H1 (cell line): ENCODE measurements around the gene BLNK. TPM values are rescaled to one million over a fixed set of nuclear protein-coding genes. Genes with fewer than 3 reads are reported as not detected.
"Not testable (repeated sequence)": the region's sequence is repeated elsewhere in the genome, so short reads cannot be mapped to it uniquely, and the experiment has no call there.

Source experiments
- CTCF ChIA-PET: fragments of 300-600 bp; sonication (Branson Sonifier 250); formaldehyde crosslinking; loops from one replicate; lab custom pipeline; 2021; ENCODE audit not compliant: partially characterized antibody; lab: Charles Lee
- POLR2A ChIA-PET: fragments of 300-600 bp; sonication (Branson Sonifier 250); formaldehyde crosslinking; loops from one replicate; lab custom pipeline; 2021; ENCODE audit warnings: inconsistent platforms; ENCODE audit not compliant: partially characterized antibody; lab: Charles Lee
- DNase-seq, 2 experiments: peaks; one replicate each; pipeline versions ENCODE4 v3.0.0 to v3.0.0-alpha.2; 2010 to 2022; ENCODE audit warnings: low spot score in 2 of 2, low read depth in 1 of 2, mixed read lengths in 1 of 2
- FAIRE-seq: peaks from 2 replicates; lab custom pipeline; 2011; peaks lifted over from hg19 to GRCh38; lab: Jason Lieb, UNC
- H2AFZ ChIP-seq: 2 replicates; pipeline ENCODE4 v1.8.1; 2012; ENCODE audit warnings: low read length, inconsistent platforms
- H2AK5ac ChIP-seq: 2 replicates; pipeline ENCODE4 v1.6.1; 2013; ENCODE audit warnings: low read depth, low read length
- H2BK120ac ChIP-seq: replicated peaks from 2 replicates; pipeline ENCODE3; 2013; ENCODE audit warnings: low read depth, low read length, inconsistent platforms
- H2BK12ac ChIP-seq: 2 replicates; pipeline ENCODE4 v1.6.1; 2013; ENCODE audit warnings: low read depth, low read length
- H2BK15ac ChIP-seq: 2 replicates; pipeline ENCODE4 v1.6.1; 2013; ENCODE audit warnings: low read length
- H2BK20ac ChIP-seq: 2 replicates; pipeline ENCODE4 v1.6.1; 2013; ENCODE audit warnings: low read length
- H2BK5ac ChIP-seq: 2 replicates; pipeline ENCODE4 v1.6.1; 2013; ENCODE audit warnings: low read depth, low read length
- H3K14ac ChIP-seq: 2 replicates; pipeline ENCODE4 v1.6.1; 2013; ENCODE audit warnings: inconsistent platforms; ENCODE audit not compliant: insufficient read length
- H3K18ac ChIP-seq: 2 replicates; pipeline ENCODE4 v1.6.1; 2013; ENCODE audit warnings: low read length; ENCODE audit errors: extremely low read depth
- H3K23ac ChIP-seq: 2 replicates; pipeline ENCODE4 v1.6.1; 2013; ENCODE audit warnings: inconsistent platforms; ENCODE audit not compliant: insufficient read length
- H3K23me2 ChIP-seq: 2 replicates; pipeline ENCODE4 v1.6.1; 2013; ENCODE audit warnings: low read depth, low read length
- H3K27ac ChIP-seq: 2 replicates; pipeline ENCODE4 v1.6.1; 2011; ENCODE audit warnings: low read depth, low read length, inconsistent platforms
- H3K27me3 ChIP-seq, 4 experiments: replicated peaks in 1 of 4; 1 replicate in 1 of 4; 2 replicates in 3 of 4; pipeline versions ENCODE4 v1.6.1 to v1.8.1; 2011 to 2013; ENCODE audit warnings: low read length in 3 of 4, mild to moderate bottlenecking in 3 of 4, inconsistent platforms in 2 of 4, mixed read lengths in 2 of 4, moderate library complexity in 1 of 4; ENCODE audit not compliant: control insufficient read depth in 3 of 4, insufficient read depth in 3 of 4; ENCODE audit errors: extremely low read depth in 1 of 4
- H3K36me3 ChIP-seq, 4 experiments: 2 replicates each; pipeline versions ENCODE4 v1.6.1 to v1.8.1; 2011 to 2013; ENCODE audit warnings: mild to moderate bottlenecking in 4 of 4, low read length in 3 of 4, moderate library complexity in 2 of 4, control low read depth in 1 of 4, inconsistent platforms in 1 of 4; ENCODE audit not compliant: insufficient read depth in 4 of 4, control insufficient read depth in 2 of 4
- H3K4ac ChIP-seq: replicated peaks from 2 replicates; pipeline ENCODE3; 2013; ENCODE audit warnings: low read length, low read depth, mixed read lengths, inconsistent platforms; ENCODE audit not compliant: insufficient read length
- H3K4me1 ChIP-seq, 4 experiments: replicated peaks in 1 of 4; 1 replicate in 1 of 4; 2 replicates in 3 of 4; pipeline versions ENCODE4 v1.6.1 to v1.8.1; 2011 to 2013; ENCODE audit warnings: low read length in 3 of 4, inconsistent platforms in 2 of 4, mixed read lengths in 1 of 4; ENCODE audit not compliant: insufficient read depth in 4 of 4, control insufficient read depth in 3 of 4
- H3K4me2 ChIP-seq, 2 experiments: 2 replicates each; pipeline versions ENCODE4 v1.6.1 to v1.8.1; 2011 to 2013; ENCODE audit warnings: low read depth in 2 of 2, low read length in 2 of 2, control low read depth in 1 of 2, inconsistent platforms in 1 of 2, mild to moderate bottlenecking in 1 of 2; ENCODE audit not compliant: insufficient read depth in 1 of 2
- H3K4me3 ChIP-seq, 4 experiments: fragments of 200-600, 300-600 bp in 1 of 4; sonication (generic), shearing (Covaris generic), sonication (Bioruptor Twin) in 1 of 4; 2 replicates each; pipeline versions ENCODE4 v1.5.1 to v1.8.1; 2011 to 2016; ENCODE audit warnings: low read length in 4 of 4, low read depth in 3 of 4, control low read depth in 2 of 4, inconsistent platforms in 2 of 4, mild to moderate bottlenecking in 2 of 4, mixed read lengths in 1 of 4, moderate library complexity in 1 of 4; ENCODE audit not compliant: insufficient read depth in 2 of 4; ENCODE audit errors: extremely low read depth in 1 of 4
- H3K56ac ChIP-seq: replicated peaks from 2 replicates; pipeline ENCODE3; 2013; ENCODE audit warnings: low read depth, mild to moderate bottlenecking, mixed read lengths, low read length, inconsistent platforms; ENCODE audit not compliant: insufficient read length
- H3K79me1 ChIP-seq: 2 replicates; pipeline ENCODE4 v1.6.1; 2013; ENCODE audit warnings: low read depth, low read length, control low read depth
- H3K79me2 ChIP-seq, 2 experiments: 2 replicates each; pipeline versions ENCODE4 v1.6.1 to v1.8.1; 2012 to 2013; ENCODE audit warnings: low read length in 2 of 2, mild to moderate bottlenecking in 2 of 2, inconsistent platforms in 1 of 2; ENCODE audit not compliant: insufficient read depth in 2 of 2, control insufficient read depth in 1 of 2
- H3K9ac ChIP-seq, 4 experiments: replicated peaks in 1 of 4; 1 replicate in 1 of 4; 2 replicates in 3 of 4; pipeline versions ENCODE4 v1.6.1 to v1.8.1; 2011 to 2013; ENCODE audit warnings: low read depth in 3 of 4, low read length in 3 of 4, control low read depth in 2 of 4, mild to moderate bottlenecking in 2 of 4, moderate library complexity in 2 of 4, inconsistent platforms in 1 of 4; ENCODE audit errors: extremely low read depth in 1 of 4
- H3K9me3 ChIP-seq, 2 experiments: 2 replicates each; pipeline versions ENCODE4 v1.6.1 to v1.8.1; 2012 to 2013; ENCODE audit warnings: mild to moderate bottlenecking in 2 of 2, moderate library complexity in 2 of 2, control low read depth in 1 of 2, inconsistent platforms in 1 of 2, low read depth in 1 of 2, low read length in 1 of 2, mixed read lengths in 1 of 2; ENCODE audit not compliant: insufficient read depth in 2 of 2
- H4K20me1 ChIP-seq, 2 experiments: replicated peaks in 1 of 2; 2 replicates each; pipeline versions ENCODE3 to v1.8.1; 2011 to 2013; ENCODE audit warnings: inconsistent platforms in 2 of 2, low read length in 2 of 2, mild to moderate bottlenecking in 1 of 2; ENCODE audit not compliant: insufficient read depth in 2 of 2, control insufficient read depth in 1 of 2
- H4K5ac ChIP-seq: 2 replicates; pipeline ENCODE4 v1.6.1; 2013; ENCODE audit warnings: low read length, low read depth, mixed read lengths, inconsistent platforms; ENCODE audit not compliant: insufficient read length
- H4K8ac ChIP-seq: 2 replicates; pipeline ENCODE4 v1.8.0; 2013; ENCODE audit warnings: mild to moderate bottlenecking, moderate library complexity, low read length, inconsistent platforms; ENCODE audit not compliant: insufficient read depth; ENCODE audit errors: extremely low read depth
- H4K91ac ChIP-seq: replicated peaks from 2 replicates; pipeline ENCODE3; 2013; ENCODE audit warnings: low read length, mixed read lengths, inconsistent platforms; ENCODE audit not compliant: insufficient read length
- TCF12 ChIP-seq: IDR thresholded peaks from 2 replicates; pipeline ENCODE4 v1.6.1; 2011; ENCODE audit warnings: low read depth, mild to moderate bottlenecking, low read length
- YY1 ChIP-seq: IDR thresholded peaks from 2 replicates; pipeline ENCODE4 v1.6.1; 2011; ENCODE audit warnings: low read depth, mild to moderate bottlenecking, low read length
- WGBS, 2 experiments: shearing (Covaris generic) in 1 of 2; methylation state at CpG; one replicate each; pipeline versions ENCODE4 v1.1.6 to v1.1.7; 2013 to 2015; ENCODE audit warnings: low lambda C conversion rate in 2 of 2, mixed read lengths in 2 of 2, inconsistent platforms in 1 of 2, low coverage in 1 of 2, missing lambda C conversion rate in 1 of 2; ENCODE audit not compliant: insufficient replicate concordance in 2 of 2, insufficient coverage in 1 of 2, insufficient read length in 1 of 2; ENCODE audit errors: extremely low coverage in 1 of 2, missing lambda C conversion rate in 1 of 2; 5-methylcytosine and 5-hydroxymethylcytosine counted together
- polyA plus RNA-seq, 7 experiments: library from polyadenylated mRNA; depleted of rRNA in 3 of 7; stranded (reverse) in 5 of 7; unstranded in 2 of 7; fragments of >200 nt in 5 of 7; fragments of 200-250 nt in 2 of 7; gene quantifications; 1 replicate in 5 of 7; 2 replicates in 1 of 7; 4 replicates in 1 of 7; pipeline versions ENCODE4 v1.2.1 to v1.2.3, GENCODE V29; 2011 to 2013; ENCODE audit warnings: missing spikeins in 2 of 7, mixed read lengths in 2 of 7
- total RNA-seq: library from RNA; stranded (reverse); fragmentation: NEBNext Ultra II Directional; extraction: Animal tissue kit (Norgen Biotek cat#: 25700); gene quantifications from 2 replicates; pipeline ENCODE4 v1.2.1, GENCODE V29; 2021

Gene BLNK
- total and polyA plus RNA-seq, 2 of the 8 experiments (the other 6 are each of a cell fraction or from before 2014, with no cell fraction given), result not detected

GRCh38 chr10:96201525-96201924 is 69.8 kb downstream of the BLNK start:
- no peak for DNase-seq
- H2BK12ac ChIP-seq, result no peak overlapping the region
- no peaks in the 10 kb centered on the region for H3K23me2 ChIP-seq
- no peak overlapping the region for H2BK15ac ChIP-seq
- no peaks in the 10 kb centered on the region for H3K27me3 ChIP-seq
- no peak overlapping the region for H3K56ac ChIP-seq
- H3K27ac ChIP-seq, result no peak overlapping the region
- ChIA-PET POLR2A (no interaction called here), CTCF (interaction anchor here (0.6 to 1.9 kb wide), 2 partner anchors 28 to 674 kb away, joined by 4 to 5 read pairs; no protein-coding TSS in a partner anchor)
- H3K23ac ChIP-seq, result no peak overlapping the region
- 85% methylated on average over 1 of the region's 1 CpG; no CpG with 5 or more reads in 1 of the 2 experiments for WGBS, 2 experiments
- H2AFZ ChIP-seq, result no peak overlapping the region
- H3K4me3 ChIP-seq, result no peak overlapping the region
- TF ChIP-seq YY1 (no peak), TCF12 (no peak)
- no peaks in the 10 kb centered on the region for H3K79me2 ChIP-seq
- no peak overlapping the region for H4K8ac ChIP-seq
- no peak overlapping the region for H4K5ac ChIP-seq
- no peak overlapping the region for H2AK5ac ChIP-seq
- no peaks in the 10 kb centered on the region for H3K79me1 ChIP-seq
- no peak overlapping the region for H3K9ac ChIP-seq
- no peak overlapping the region for H3K4ac ChIP-seq
- H2BK120ac ChIP-seq, result no peak overlapping the region
- no peaks in the 10 kb centered on the region for H3K9me3 ChIP-seq
- peaks cover 4 to 7% (median 6%) of the 10 kb centered on the region in 4 experiments; a peak in 6 of 7 replicates for H3K4me1 ChIP-seq
- no peak overlapping the region for H3K14ac ChIP-seq
- no peaks in the 10 kb centered on the region for H4K20me1 ChIP-seq
- H3K4me2 ChIP-seq, result no peak overlapping the region
- no peak overlapping the region for H2BK20ac ChIP-seq
- no peak for FAIRE-seq
- H2BK5ac ChIP-seq, result no peak overlapping the region
- H4K91ac ChIP-seq, result no peak overlapping the region
- no peaks in the 10 kb centered on the region for H3K36me3 ChIP-seq
- H3K18ac ChIP-seq, result no peak overlapping the region

GRCh38 chr10:96189505-96189904 is 81.9 kb downstream of the BLNK start:
- H2BK12ac ChIP-seq, H4K8ac ChIP-seq, H2AK5ac ChIP-seq, H2BK5ac ChIP-seq, H3K56ac ChIP-seq, H3K4me1 ChIP-seq, POLR2A ChIA-PET, H3K36me3 ChIP-seq, H3K4me2 ChIP-seq, H3K18ac ChIP-seq, H3K79me2 ChIP-seq, H3K27me3 ChIP-seq, DNase-seq, H3K27ac ChIP-seq, H3K79me1 ChIP-seq, H2AFZ ChIP-seq, H3K4me3 ChIP-seq, H4K20me1 ChIP-seq, H3K4ac ChIP-seq, H3K23me2 ChIP-seq, H3K14ac ChIP-seq, H4K91ac ChIP-seq, H3K23ac ChIP-seq, H4K5ac ChIP-seq, FAIRE-seq, H2BK120ac ChIP-seq, H2BK20ac ChIP-seq, H2BK15ac ChIP-seq, H3K9ac ChIP-seq, CTCF ChIA-PET, H3K9me3 ChIP-seq: not testable (repeated sequence)
- WGBS, 2 experiments, result 71% methylated on average over 1 of the region's 1 CpG; no CpG with 5 or more reads in 1 of the 2 experiments
